Right lobe of liver (tissue), 4 donors: Measurements from ENCODE around the gene ERN1.

Experiments used
- CTCF ChIP-seq, 4 donors: fragments of 200-600 bp in 3 of 4; fragments of 450-650 bp in 1 of 4; IDR thresholded peaks; one replicate each; pipeline versions ENCODE4 v1.5.1 to v1.8.0; 2016 to 2022; ENCODE audit warnings: antibody characterized with exemption in 4 of 4, mild to moderate bottlenecking in 2 of 4
- POLR2A ChIP-seq: fragments of 450-650 bp; IDR thresholded peaks from one replicate; pipeline ENCODE4 v1.6.1; 2017; ENCODE audit warnings: antibody characterized with exemption, mild to moderate bottlenecking
- donor health status: DM: no; HTN: no; CAD: no.
- donor health status: DM: no; HTN: no; CAD: no.
- donor health status: DM: no; HTN: yes; CAD: no.

- TF ChIP-seq CTCF (IDR thresholded peaks at IDR 0.05) (no peak), POLR2A (no peak)
These were observed 75.6 kb downstream of the ERN1 start for GRCh38 chr17:64054304-64054703.
